HepG2 (cell line): ENCODE measurements around the gene DNAJA3. TPM values are rescaled to one million over a fixed set of nuclear protein-coding genes. Genes with fewer than 3 reads are reported as not detected.

ENCODE experiments used
- CAMTA2 ChIP-seq: sonication (generic); formaldehyde crosslinking; IDR thresholded peaks from 2 replicates; pipeline ENCODE4 v1.4.0; 2020; ENCODE audit warnings: mild to moderate bottlenecking, missing genetic modification reagents, borderline replicate concordance
- FOXJ3 ChIP-seq: sonication (generic); formaldehyde crosslinking; IDR thresholded peaks from 2 replicates; pipeline ENCODE4 v1.4.0; 2020; ENCODE audit warnings: missing genetic modification reagents, mild to moderate bottlenecking, borderline replicate concordance
- GABPA ChIP-seq, 2 experiments: IDR thresholded peaks; 2 replicates each; pipeline ENCODE4 v1.6.1; 2011 to 2016; ENCODE audit warnings: low read depth in 2 of 2, low read length in 1 of 2, missing biosample characterization in 1 of 2, missing genetic modification characterization in 1 of 2
- PAXIP1 ChIP-seq: sonication (generic); formaldehyde crosslinking; conservative IDR thresholded peaks from 2 replicates; pipeline ENCODE4 v1.4.0; 2020; ENCODE audit warnings: mild to moderate bottlenecking, missing genetic modification reagents, moderate library complexity
- POLR2G ChIP-seq: fragments of 200-400 bp; formaldehyde crosslinking; IDR thresholded peaks from 2 replicates; pipeline ENCODE4 v1.6.1; 2018; ENCODE audit warnings: mild to moderate bottlenecking, low read depth, low read length, moderate library complexity
- PPARG ChIP-seq: conservative IDR thresholded peaks from 2 replicates; pipeline ENCODE4 v1.6.1; 2016; ENCODE audit warnings: missing biosample characterization, missing genetic modification reagents
- SP2 ChIP-seq: sonication (generic); formaldehyde crosslinking; IDR thresholded peaks from 2 replicates; pipeline ENCODE4 v1.5.1; 2020; ENCODE audit warnings: mild to moderate bottlenecking, missing genetic modification reagents
- ZFAT ChIP-seq: sonication (generic); formaldehyde crosslinking; conservative IDR thresholded peaks from 2 replicates; pipeline ENCODE4 v1.8.1; 2023; ENCODE audit warnings: missing genetic modification reagents, inconsistent platforms
- ZFP91 ChIP-seq: sonication (generic); formaldehyde crosslinking; IDR thresholded peaks from 2 replicates; pipeline ENCODE4 v1.9.0; 2022; ENCODE audit warnings: missing genetic modification reagents, mild to moderate bottlenecking, borderline replicate concordance
- ZNF230 ChIP-seq: sonication (generic); formaldehyde crosslinking; IDR thresholded peaks from 2 replicates; pipeline ENCODE4 v1.4.0; 2020; ENCODE audit warnings: mild to moderate bottlenecking, missing genetic modification reagents
- ZNF234 ChIP-seq: sonication (generic); formaldehyde crosslinking; conservative IDR thresholded peaks from 2 replicates; pipeline ENCODE4 v1.5.1; 2020; ENCODE audit warnings: mild to moderate bottlenecking, missing genetic modification reagents
- ZNF501 ChIP-seq: sonication (generic); formaldehyde crosslinking; IDR thresholded peaks from 2 replicates; pipeline ENCODE4 v1.5.1; 2020; ENCODE audit warnings: mild to moderate bottlenecking, moderate library complexity, missing genetic modification reagents
- ZNF678 ChIP-seq: sonication (generic); formaldehyde crosslinking; IDR thresholded peaks from 2 replicates; pipeline ENCODE4 v1.4.0; 2020; ENCODE audit warnings: mild to moderate bottlenecking, missing genetic modification reagents
- ZNF761 ChIP-seq: sonication (generic); formaldehyde crosslinking; conservative IDR thresholded peaks from 2 replicates; pipeline ENCODE4 v1.4.0; 2020; ENCODE audit warnings: mild to moderate bottlenecking, missing genetic modification reagents
- ZNF776 ChIP-seq: sonication (generic); formaldehyde crosslinking; IDR thresholded peaks from 2 replicates; pipeline ENCODE4 v1.4.0; 2020; ENCODE audit warnings: mild to moderate bottlenecking, missing genetic modification reagents
- ZNF83 ChIP-seq: sonication (generic); formaldehyde crosslinking; IDR thresholded peaks from 2 replicates; pipeline ENCODE4 v1.4.0; 2020; ENCODE audit warnings: missing genetic modification reagents, mild to moderate bottlenecking, borderline replicate concordance
- ZSCAN9 ChIP-seq: IDR thresholded peaks from 2 replicates; pipeline ENCODE4 v1.6.1; 2016; ENCODE audit warnings: borderline replicate concordance
- polyA plus RNA-seq, 8 experiments: library from polyadenylated mRNA; depleted of rRNA in 3 of 8; stranded (reverse) in 7 of 8; unstranded in 1 of 8; fragments of >200 nt; fragmentation: Illumina TruSeq in 4 of 8; extraction: Trizol in 4 of 8; gene quantifications; 2 replicates each; pipeline versions ENCODE4 v1.2.1 to v1.2.3, GENCODE V29; 2011 to 2016; ENCODE audit warnings: low read depth in 4 of 8, missing spikeins in 1 of 8, mixed read lengths in 1 of 8; ENCODE audit not compliant: insufficient read depth in 1 of 8
- total RNA-seq, 5 experiments: library from RNA; depleted of rRNA; stranded (reverse); fragments of >200 nt; fragmentation: Illumina TruSeq; extraction: Trizol; gene quantifications; 2 replicates each; pipeline ENCODE4 v1.2.3, GENCODE V29; 2016; ENCODE audit warnings: low read depth in 1 of 5
- TF ChIP-seq, protein P1 (sequence below): sonication (generic); formaldehyde crosslinking; IDR thresholded peaks from 2 replicates; pipeline ENCODE4 v1.4.0; 2020; ENCODE audit warnings: missing genetic modification reagents
- TF ChIP-seq, protein P2 (sequence below): sonication (generic); formaldehyde crosslinking; conservative IDR thresholded peaks from 2 replicates; pipeline ENCODE4 v1.4.0; 2020; ENCODE audit warnings: missing genetic modification reagents

Gene DNAJA3
- total and polyA plus RNA-seq, 2 of the 13 experiments (the other 11 are each of a cell fraction or from before 2014, with no cell fraction given), result 77.0 to 83.3 TPM

DNA sequence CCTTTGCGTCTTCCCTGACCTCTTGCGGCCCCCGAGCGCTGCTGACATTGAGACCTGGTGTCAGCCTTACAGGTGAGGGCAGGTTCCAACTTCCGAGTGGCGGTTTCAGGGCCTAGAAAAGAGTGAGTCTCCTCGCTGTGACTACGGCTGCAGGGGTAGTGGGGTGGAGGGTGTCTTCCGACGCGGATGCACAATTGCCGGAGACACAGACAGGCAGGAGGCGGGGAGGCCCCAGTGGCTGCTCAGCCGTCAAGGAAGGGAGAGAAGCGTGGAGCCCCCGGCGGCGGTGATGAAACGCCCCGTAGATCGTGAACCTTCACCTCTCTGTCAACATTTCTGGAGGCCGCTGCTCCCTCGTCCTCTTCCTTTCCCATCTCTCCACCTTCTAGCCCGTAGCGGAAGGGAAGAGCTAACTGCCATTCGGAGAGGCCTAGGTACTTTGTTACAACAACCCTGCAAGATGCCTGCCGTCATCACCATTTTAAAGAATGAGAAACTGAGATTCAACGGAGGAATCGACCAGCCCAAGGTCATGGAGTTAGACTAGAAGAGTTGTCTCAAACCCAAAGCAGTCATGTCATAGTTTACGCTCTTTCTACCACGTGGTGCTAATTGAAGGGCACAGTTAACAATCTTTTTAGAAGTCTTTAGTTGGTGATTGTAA is 485 bp downstream of the DNAJA3 start (continued):
- peak; percentile 75; the same call in 1 of the 2 replicates for TF ChIP-seq ZFP91 (CRISPR knock-in tag)
- peak; percentile 78; the same call in 1 of the 2 replicates for TF ChIP-seq ZNF678 (CRISPR knock-in tag)
- peak; percentile 48; the same call in 1 of the 2 replicates for TF ChIP-seq ZSCAN9 (CRISPR knock-in tag)
- TF ChIP-seq SP2 (CRISPR knock-in tag), result peak; percentile 58
- TF ChIP-seq PPARG (CRISPR knock-in tag), result peak; percentile 94
- peak; percentile 34; the same call in 1 of the 2 replicates for TF ChIP-seq ZNF83 (CRISPR knock-in tag)
- peak; percentile 25; the same call in 1 of the 2 replicates for TF ChIP-seq POLR2G
- TF ChIP-seq ZNF501 (CRISPR knock-in tag), result peak; percentile 99
- TF ChIP-seq ZNF761, result peak; percentile 72; the same call in 1 of the 2 replicates
- TF ChIP-seq ZFAT (CRISPR knock-in tag), result no peak
- TF ChIP-seq CAMTA2 (CRISPR knock-in tag), result no peak; the same call in 1 of the 2 replicates
- TF ChIP-seq PAXIP1 (CRISPR knock-in tag), result peak; percentile 90
- TF ChIP-seq ZNF776 (CRISPR knock-in tag), result no peak; the same call in 1 of the 2 replicates
- TF ChIP-seq, protein P1, sequence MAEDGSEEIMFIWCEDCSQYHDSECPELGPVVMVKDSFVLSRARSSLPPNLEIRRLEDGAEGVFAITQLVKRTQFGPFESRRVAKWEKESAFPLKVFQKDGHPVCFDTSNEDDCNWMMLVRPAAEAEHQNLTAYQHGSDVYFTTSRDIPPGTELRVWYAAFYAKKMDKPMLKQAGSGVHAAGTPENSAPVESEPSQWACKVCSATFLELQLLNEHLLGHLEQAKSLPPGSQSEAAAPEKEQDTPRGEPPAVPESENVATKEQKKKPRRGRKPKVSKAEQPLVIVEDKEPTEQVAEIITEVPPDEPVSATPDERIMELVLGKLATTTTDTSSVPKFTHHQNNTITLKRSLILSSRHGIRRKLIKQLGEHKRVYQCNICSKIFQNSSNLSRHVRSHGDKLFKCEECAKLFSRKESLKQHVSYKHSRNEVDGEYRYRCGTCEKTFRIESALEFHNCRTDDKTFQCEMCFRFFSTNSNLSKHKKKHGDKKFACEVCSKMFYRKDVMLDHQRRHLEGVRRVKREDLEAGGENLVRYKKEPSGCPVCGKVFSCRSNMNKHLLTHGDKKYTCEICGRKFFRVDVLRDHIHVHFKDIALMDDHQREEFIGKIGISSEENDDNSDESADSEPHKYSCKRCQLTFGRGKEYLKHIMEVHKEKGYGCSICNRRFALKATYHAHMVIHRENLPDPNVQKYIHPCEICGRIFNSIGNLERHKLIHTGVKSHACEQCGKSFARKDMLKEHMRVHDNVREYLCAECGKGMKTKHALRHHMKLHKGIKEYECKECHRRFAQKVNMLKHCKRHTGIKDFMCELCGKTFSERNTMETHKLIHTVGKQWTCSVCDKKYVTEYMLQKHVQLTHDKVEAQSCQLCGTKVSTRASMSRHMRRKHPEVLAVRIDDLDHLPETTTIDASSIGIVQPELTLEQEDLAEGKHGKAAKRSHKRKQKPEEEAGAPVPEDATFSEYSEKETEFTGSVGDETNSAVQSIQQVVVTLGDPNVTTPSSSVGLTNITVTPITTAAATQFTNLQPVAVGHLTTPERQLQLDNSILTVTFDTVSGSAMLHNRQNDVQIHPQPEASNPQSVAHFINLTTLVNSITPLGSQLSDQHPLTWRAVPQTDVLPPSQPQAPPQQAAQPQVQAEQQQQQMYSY (CRISPR knock-in tag), result no peak
- TF ChIP-seq GABPA (IDR thresholded peaks at IDR 0.05; ENCODE audit: low read depth, low read length), result no peak
- TF ChIP-seq GABPA (CRISPR knock-in tag; IDR thresholded peaks at IDR 0.05; ENCODE audit: low read depth), result peak; percentile 65
- TF ChIP-seq, protein P2, sequence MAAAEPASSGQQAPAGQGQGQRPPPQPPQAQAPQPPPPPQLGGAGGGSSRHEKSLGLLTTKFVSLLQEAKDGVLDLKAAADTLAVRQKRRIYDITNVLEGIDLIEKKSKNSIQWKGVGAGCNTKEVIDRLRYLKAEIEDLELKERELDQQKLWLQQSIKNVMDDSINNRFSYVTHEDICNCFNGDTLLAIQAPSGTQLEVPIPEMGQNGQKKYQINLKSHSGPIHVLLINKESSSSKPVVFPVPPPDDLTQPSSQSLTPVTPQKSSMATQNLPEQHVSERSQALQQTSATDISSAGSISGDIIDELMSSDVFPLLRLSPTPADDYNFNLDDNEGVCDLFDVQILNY (CRISPR knock-in tag), result no peak
- TF ChIP-seq ZNF230 (CRISPR knock-in tag), result peak; percentile 89; the same call in 1 of the 2 replicates
- TF ChIP-seq FOXJ3, result 0 out of 2 replicates have a peak, but pooled peaks have one; percentile 32
- TF ChIP-seq ZNF234 (CRISPR knock-in tag), result no peak
